Gastrocnemius medialis (tissue), 4 donors: Measurements from ENCODE around the gene UMODL1.

Experiments
- POLR2A ChIP-seq, 2 donors: fragments of 450-650 bp; IDR thresholded peaks; one replicate each; pipeline ENCODE4 v1.6.1; 2017; ENCODE audit warnings: antibody characterized with exemption in 2 of 2, mild to moderate bottlenecking in 2 of 2, moderate library complexity in 2 of 2
- TF ChIP-seq, protein P1 (sequence below), 5 experiments: fragments of 450-650 bp in 3 of 5; fragments of 200-600 bp in 2 of 5; sonication (generic) in 2 of 5; IDR thresholded peaks in 4 of 5; conservative IDR thresholded peaks in 1 of 5; 1 replicate in 4 of 5; 2 replicates in 1 of 5; pipeline ENCODE4 v1.5.1; 2016 to 2019; ENCODE audit warnings: antibody characterized with exemption in 5 of 5, mild to moderate bottlenecking in 3 of 5, moderate library complexity in 3 of 5

DNA sequence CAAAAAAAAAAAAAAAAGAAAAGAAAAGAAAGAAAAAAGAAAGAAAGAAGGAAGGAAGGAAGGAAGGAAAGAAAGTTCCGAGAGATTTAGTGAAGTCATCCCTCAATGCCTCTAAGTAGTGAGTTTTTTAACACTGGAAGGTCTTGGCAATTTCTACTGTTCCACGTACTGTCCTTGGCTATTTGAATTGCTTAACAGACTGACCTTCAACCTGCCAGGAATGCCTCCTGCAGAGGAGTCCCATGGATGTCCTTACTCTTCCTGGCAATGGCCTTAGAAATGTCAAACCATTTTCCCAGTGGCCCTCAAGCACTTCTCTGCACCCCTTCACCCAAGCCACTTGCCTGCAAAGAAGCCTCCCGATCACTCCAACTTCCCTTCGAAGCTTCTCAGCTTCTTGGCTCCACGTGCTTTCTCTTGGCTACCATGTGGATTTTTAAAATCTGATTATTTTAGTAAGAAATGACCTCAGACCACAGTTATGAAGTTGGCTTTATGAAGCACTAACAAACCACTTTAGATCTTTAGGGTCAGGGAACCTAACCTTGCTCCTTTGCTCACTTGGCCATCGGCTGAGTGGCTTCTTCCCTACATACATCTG lies 104.1 kb downstream of the UMODL1 start:
- TF ChIP-seq, protein P1, sequence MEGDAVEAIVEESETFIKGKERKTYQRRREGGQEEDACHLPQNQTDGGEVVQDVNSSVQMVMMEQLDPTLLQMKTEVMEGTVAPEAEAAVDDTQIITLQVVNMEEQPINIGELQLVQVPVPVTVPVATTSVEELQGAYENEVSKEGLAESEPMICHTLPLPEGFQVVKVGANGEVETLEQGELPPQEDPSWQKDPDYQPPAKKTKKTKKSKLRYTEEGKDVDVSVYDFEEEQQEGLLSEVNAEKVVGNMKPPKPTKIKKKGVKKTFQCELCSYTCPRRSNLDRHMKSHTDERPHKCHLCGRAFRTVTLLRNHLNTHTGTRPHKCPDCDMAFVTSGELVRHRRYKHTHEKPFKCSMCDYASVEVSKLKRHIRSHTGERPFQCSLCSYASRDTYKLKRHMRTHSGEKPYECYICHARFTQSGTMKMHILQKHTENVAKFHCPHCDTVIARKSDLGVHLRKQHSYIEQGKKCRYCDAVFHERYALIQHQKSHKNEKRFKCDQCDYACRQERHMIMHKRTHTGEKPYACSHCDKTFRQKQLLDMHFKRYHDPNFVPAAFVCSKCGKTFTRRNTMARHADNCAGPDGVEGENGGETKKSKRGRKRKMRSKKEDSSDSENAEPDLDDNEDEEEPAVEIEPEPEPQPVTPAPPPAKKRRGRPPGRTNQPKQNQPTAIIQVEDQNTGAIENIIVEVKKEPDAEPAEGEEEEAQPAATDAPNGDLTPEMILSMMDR (IDR thresholded peaks at IDR 0.05 in 4 of 5, conservative IDR thresholded peaks at IDR 0.05 in 1 of 5), result no peak
- TF ChIP-seq POLR2A (IDR thresholded peaks at IDR 0.05), result no peak
